Sigmoid colon (tissue), 7 donors: ENCODE measurements around the gene SNX1. TPM values are rescaled to one million over a fixed set of nuclear protein-coding genes. Genes with fewer than 3 reads are reported as not detected.
"Not testable (repeated sequence)": the region's sequence is repeated elsewhere in the genome, so short reads cannot be mapped to it uniquely, and the experiment has no call there.

Experiments
- DNase-seq: peaks from one replicate; pipeline ENCODE4 v3.0.0-alpha.2; 2019
- H3K27ac ChIP-seq, 4 donors: fragments of 200-600 bp; sonication (generic); one replicate each; pipeline ENCODE4 v1.5.1; 2016 to 2019; ENCODE audit warnings: mild to moderate bottlenecking in 1 of 4
- H3K27me3 ChIP-seq, 3 donors: fragments of 200-600 bp; sonication (generic); one replicate each; pipeline ENCODE4 v1.5.1; 2019; ENCODE audit warnings: mild to moderate bottlenecking in 1 of 3
- H3K36me3 ChIP-seq, 4 donors: fragments of 200-600 bp; sonication (generic); one replicate each; pipeline ENCODE4 v1.5.1; 2016 to 2019
- H3K4me1 ChIP-seq, 4 donors: fragments of 200-600 bp; sonication (generic); one replicate each; pipeline ENCODE4 v1.5.1; 2017 to 2019
- H3K4me3 ChIP-seq, 4 donors: fragments of 200-600 bp; sonication (generic); one replicate each; pipeline ENCODE4 v1.5.1; 2017 to 2019; ENCODE audit warnings: mild to moderate bottlenecking in 2 of 4, moderate library complexity in 1 of 4
- H3K9me3 ChIP-seq, 4 donors: fragments of 200-600 bp in 3 of 4; sonication (generic) in 3 of 4; one replicate each; pipeline versions ENCODE4 v1.5.1 to v1.6.1; 2013 to 2019
- CTCF ChIP-seq, 4 experiments: fragments of 450-650 bp in 3 of 4; fragments of 200-600 bp in 1 of 4; IDR thresholded peaks; one replicate each; pipeline ENCODE4 v1.5.1; 2016 to 2019; ENCODE audit warnings: antibody characterized with exemption in 4 of 4, mild to moderate bottlenecking in 3 of 4, moderate library complexity in 2 of 4
- EP300 ChIP-seq, 4 donors: sonication (generic); formaldehyde crosslinking; IDR thresholded peaks; one replicate each; pipeline ENCODE4 v1.6.1; 2017; ENCODE audit warnings: antibody characterized with exemption in 4 of 4
- POLR2A ChIP-seq, 2 donors: fragments of 450-650 bp; IDR thresholded peaks; one replicate each; pipeline ENCODE4 v1.6.1; 2016; ENCODE audit warnings: antibody characterized with exemption in 2 of 2, mild to moderate bottlenecking in 2 of 2, moderate library complexity in 2 of 2
- POLR2AphosphoS5 ChIP-seq, 4 donors: sonication (generic); formaldehyde crosslinking; IDR thresholded peaks; one replicate each; pipeline ENCODE4 v1.6.1; 2017; ENCODE audit warnings: antibody characterized with exemption in 4 of 4
- WGBS, 2 donors: extraction: QIAGEN DNeasy Blood & Tissue Kit; methylation state at CpG; one replicate each; pipeline ENCODE4 v1.1.7; 2013; 5-methylcytosine and 5-hydroxymethylcytosine counted together
- intact Hi-C: fragments of 100-400 bp; cut with DNase I; formaldehyde crosslinking; loops from one replicate; pipeline ENCODE4 v1.15.1; 2023
- polyA plus RNA-seq, 3 donors: library from polyadenylated mRNA; stranded (reverse); fragments of 200-250 nt; gene quantifications; one replicate each; pipeline ENCODE4 v1.2.3, GENCODE V29; 2013
- total RNA-seq, 4 donors: library from RNA; depleted of rRNA; stranded (reverse); fragments of >200 nt; gene quantifications; one replicate each; pipeline ENCODE4 v1.1.0, GENCODE V29; 2016
- donor health status: healthy with polysubstance abuse.
- donor health status: Bipolar disorder and iron deficiency.
- donor health status: healthy.

The SNX1 gene
- total and polyA plus RNA-seq, 7 donors, result 70.3 to 88.1 (median 75.1) TPM

- TF ChIP-seq EP300 (IDR thresholded peaks at IDR 0.05) (no peak), CTCF (IDR thresholded peaks at IDR 0.05) (no peak), POLR2A (IDR thresholded peaks at IDR 0.05) (no peak), POLR2AphosphoS5 (IDR thresholded peaks at IDR 0.05) (peak in 3 of 4 donors; percentile 21 to 59 (median 42))
- WGBS, 2 donors, result 80 to 83% methylated on average over 9 of the region's 9 CpGs
- peak; percentile 70 for DNase-seq
- intact Hi-C loops, result no loop called here
- H3K4me3 ChIP-seq, result no peak overlapping the region
- H3K27me3 ChIP-seq, result no peaks in the 10 kb centered on the region
- H3K36me3 ChIP-seq, result no peaks in the 10 kb centered on the region
- peak overlapping the region; percentile 24 to 60 (median 52) for H3K27ac ChIP-seq
- H3K4me1 ChIP-seq, result peaks cover 0 to 41% (median 31%) of the 10 kb centered on the region in 4 donors
- no peaks in the 10 kb centered on the region for H3K9me3 ChIP-seq
These were observed 9.4 kb downstream of the SNX1 start for GRCh38 chr15:64105113-64105704.

DNA sequence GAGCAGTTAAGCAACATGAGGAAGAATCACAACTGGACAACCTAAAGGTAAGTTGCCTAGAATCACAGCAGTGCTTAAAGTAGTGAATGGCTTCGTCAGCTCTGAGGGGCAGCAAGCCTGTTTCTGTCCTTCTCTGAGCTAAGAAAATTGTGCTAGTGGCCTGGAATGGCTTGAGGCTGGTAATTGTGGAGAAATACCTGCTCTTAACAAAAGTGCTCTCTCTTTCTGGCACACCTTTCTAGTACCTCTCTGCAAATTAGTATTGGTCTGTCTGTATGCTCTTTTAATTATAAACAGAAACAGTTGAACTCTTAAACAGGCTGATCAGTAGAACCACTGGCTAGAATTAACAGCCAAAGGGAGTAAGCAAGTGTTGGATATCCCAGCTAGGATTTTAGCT is 11.6 kb downstream of the SNX1 start:
- TF ChIP-seq EP300 (IDR thresholded peaks at IDR 0.05) (no peak), POLR2AphosphoS5 (IDR thresholded peaks at IDR 0.05) (no peak), CTCF (IDR thresholded peaks at IDR 0.05) (no peak), POLR2A (IDR thresholded peaks at IDR 0.05) (no peak)
- peaks cover 0 to 48% (median 35%) of the 10 kb centered on the region in 4 donors for H3K4me1 ChIP-seq
- no peaks in the 10 kb centered on the region for H3K27me3 ChIP-seq
- H3K4me3 ChIP-seq, result no peak overlapping the region
- H3K36me3 ChIP-seq, result no peaks in the 10 kb centered on the region
- H3K9me3 ChIP-seq, result no peaks in the 10 kb centered on the region
- 95% methylated on average over 1 of the region's 1 CpG for WGBS, 2 donors
- intact Hi-C loops, result no loop called here
- no peak overlapping the region for H3K27ac ChIP-seq
- DNase-seq, result no peak

DNA sequence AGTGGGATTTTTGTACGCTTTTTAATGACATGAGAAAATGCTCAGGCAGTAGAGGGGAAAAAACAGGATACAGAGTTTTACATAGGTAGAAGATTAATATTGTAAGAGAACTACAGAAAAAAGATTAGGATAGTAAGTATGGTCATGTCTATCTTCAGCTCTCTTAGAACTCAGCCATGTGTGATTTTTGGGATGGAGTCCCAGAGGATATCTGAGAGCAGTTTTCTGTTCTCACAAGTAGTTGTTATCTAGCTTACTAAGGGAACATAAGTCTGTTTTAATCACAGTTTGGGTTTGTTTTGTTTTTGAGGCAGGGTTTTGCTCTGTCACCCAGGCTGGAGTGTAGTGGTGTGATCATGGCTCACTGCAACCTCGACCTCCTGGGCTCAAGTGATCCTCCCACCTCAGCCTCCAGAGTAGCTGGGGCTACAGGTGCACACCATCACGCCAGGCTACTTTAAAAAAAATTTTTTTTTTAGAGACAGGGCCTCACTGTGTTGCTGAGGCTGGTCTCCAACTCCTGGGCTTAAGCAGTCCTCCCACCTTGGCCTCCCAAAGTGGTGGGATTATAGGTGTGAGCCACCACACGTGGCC is 14.4 kb downstream of the SNX1 start:
- H3K9me3 ChIP-seq, H3K27me3 ChIP-seq, H3K27ac ChIP-seq, DNase-seq, H3K4me3 ChIP-seq, intact Hi-C loops: not testable (repeated sequence)
- WGBS, 2 donors, result 92 to 95% methylated on average over 4 of the region's 4 CpGs
- H3K4me1 ChIP-seq, result peaks cover 0 to 47% (median 34%) of the 10 kb centered on the region in 4 donors
- H3K36me3 ChIP-seq, result peaks cover 8 to 28% (median 17%) of the 10 kb centered on the region in 4 donors

- Histone ChIP-seq H3K4me1 (peaks cover 0 to 38% (median 26%) of the 10 kb centered on the region in 4 donors), H3K4me3 (no peak overlapping the region), H3K27ac (no peak overlapping the region), H3K36me3 (peaks cover 10 to 37% (median 18%) of the 10 kb centered on the region in 4 donors), H3K9me3 (no peaks in the 10 kb centered on the region), H3K27me3 (no peaks in the 10 kb centered on the region)
- WGBS, 2 donors, result 77 to 90% methylated on average over 3 of the region's 3 CpGs
- TF ChIP-seq POLR2AphosphoS5 (IDR thresholded peaks at IDR 0.05) (no peak), CTCF (IDR thresholded peaks at IDR 0.05) (no peak), EP300 (IDR thresholded peaks at IDR 0.05) (no peak), POLR2A (IDR thresholded peaks at IDR 0.05) (no peak)
- no peak for DNase-seq
- intact Hi-C loops, result no loop called here
These were observed 15.3 kb downstream of the SNX1 start for GRCh38 chr15:64110950-64111678.

DNA sequence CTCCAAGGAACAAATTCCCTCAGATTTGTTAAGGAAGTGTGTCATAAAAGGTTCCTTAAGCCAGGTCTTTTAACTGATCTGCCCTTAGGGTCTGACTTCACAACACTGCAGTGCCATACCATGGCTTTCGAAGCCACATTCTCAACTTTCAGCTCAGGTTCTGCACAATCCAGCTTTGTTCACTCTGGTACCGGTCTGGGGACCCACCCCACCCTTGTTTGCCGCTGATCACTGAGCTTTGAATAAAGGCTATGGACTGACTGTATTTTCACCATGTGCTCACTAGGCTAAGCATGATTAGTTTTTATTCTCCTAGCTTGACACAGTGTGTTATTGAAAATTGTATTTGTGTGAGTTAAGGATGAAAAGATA is 15.9 kb downstream of the SNX1 start:
- H3K9me3 ChIP-seq, result no peaks in the 10 kb centered on the region
- 86 to 94% methylated on average over 3 of the region's 3 CpGs for WGBS, 2 donors
- no peaks in the 10 kb centered on the region for H3K27me3 ChIP-seq
- intact Hi-C loops, result no loop called here
- no peak overlapping the region for H3K4me3 ChIP-seq
- peaks cover 0 to 33% (median 21%) of the 10 kb centered on the region in 4 donors for H3K4me1 ChIP-seq
- H3K27ac ChIP-seq, result no peak overlapping the region
- peaks cover 11 to 43% (median 22%) of the 10 kb centered on the region in 4 donors for H3K36me3 ChIP-seq
- no peak for TF ChIP-seq CTCF (IDR thresholded peaks at IDR 0.05)
- no peak for TF ChIP-seq POLR2A (IDR thresholded peaks at IDR 0.05)
- no peak for TF ChIP-seq POLR2AphosphoS5 (IDR thresholded peaks at IDR 0.05)
- no peak for TF ChIP-seq EP300 (IDR thresholded peaks at IDR 0.05)
- no peak for DNase-seq
